Neural cell (in vitro differentiated cells): ENCODE measurements around the gene NRROS.

Experiments
- EZH2 ChIP-seq: fragments of 200-600, 300-800 bp; shearing (Covaris generic), sonication (generic); IDR thresholded peaks from 2 replicates; pipeline ENCODE4 v1.6.1; 2014; ENCODE audit warnings: antibody characterized with exemption, low read length, borderline replicate concordance, mild to moderate bottlenecking; ENCODE audit not compliant: insufficient read depth, poor library complexity, severe bottlenecking
- TF ChIP-seq, protein P1 (sequence below): fragments of 450-650 bp; IDR thresholded peaks from 2 replicates; pipeline ENCODE4 v1.5.1; 2014; ENCODE audit warnings: antibody characterized with exemption, mild to moderate bottlenecking, moderate library complexity; ENCODE audit not compliant: poor library complexity, severe bottlenecking

DNA sequence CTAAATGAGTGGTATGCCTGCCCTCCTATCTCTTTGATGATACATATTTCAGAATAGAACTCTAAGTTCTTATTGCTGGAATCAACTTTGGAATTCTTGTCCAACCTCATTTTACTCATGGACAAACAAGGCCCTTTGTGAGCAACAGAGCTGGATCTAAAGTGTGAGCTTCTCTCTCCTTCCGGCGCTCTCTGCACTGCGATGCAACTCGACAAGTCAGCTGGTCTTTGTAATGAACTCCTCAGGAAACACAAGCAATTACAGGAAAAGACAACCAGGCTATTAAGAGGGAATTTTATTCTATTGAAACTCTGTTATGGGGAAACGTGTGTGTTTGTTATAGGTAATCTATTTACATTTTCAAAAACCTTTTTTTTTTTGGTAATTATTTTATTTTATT is 20.3 kb upstream of the NRROS start:
- TF ChIP-seq EZH2: no peak
- TF ChIP-seq, protein P1, sequence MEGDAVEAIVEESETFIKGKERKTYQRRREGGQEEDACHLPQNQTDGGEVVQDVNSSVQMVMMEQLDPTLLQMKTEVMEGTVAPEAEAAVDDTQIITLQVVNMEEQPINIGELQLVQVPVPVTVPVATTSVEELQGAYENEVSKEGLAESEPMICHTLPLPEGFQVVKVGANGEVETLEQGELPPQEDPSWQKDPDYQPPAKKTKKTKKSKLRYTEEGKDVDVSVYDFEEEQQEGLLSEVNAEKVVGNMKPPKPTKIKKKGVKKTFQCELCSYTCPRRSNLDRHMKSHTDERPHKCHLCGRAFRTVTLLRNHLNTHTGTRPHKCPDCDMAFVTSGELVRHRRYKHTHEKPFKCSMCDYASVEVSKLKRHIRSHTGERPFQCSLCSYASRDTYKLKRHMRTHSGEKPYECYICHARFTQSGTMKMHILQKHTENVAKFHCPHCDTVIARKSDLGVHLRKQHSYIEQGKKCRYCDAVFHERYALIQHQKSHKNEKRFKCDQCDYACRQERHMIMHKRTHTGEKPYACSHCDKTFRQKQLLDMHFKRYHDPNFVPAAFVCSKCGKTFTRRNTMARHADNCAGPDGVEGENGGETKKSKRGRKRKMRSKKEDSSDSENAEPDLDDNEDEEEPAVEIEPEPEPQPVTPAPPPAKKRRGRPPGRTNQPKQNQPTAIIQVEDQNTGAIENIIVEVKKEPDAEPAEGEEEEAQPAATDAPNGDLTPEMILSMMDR: no peak
